SH-SY5Y (cell line): ENCODE measurements around the gene TCF25.

Experiments
- GATA2 ChIP-seq: IDR thresholded peaks from 2 replicates; pipeline ENCODE4 v1.6.1; 2011; ENCODE audit warnings: mild to moderate bottlenecking, low read depth, low read length
- GATA3 ChIP-seq: IDR thresholded peaks from 2 replicates; pipeline ENCODE4 v1.6.1; 2011; ENCODE audit warnings: low read depth, mild to moderate bottlenecking, low read length, moderate library complexity

The TCF25 gene

GRCh38 chr16:89862732-89863131 lies 10.7 kb upstream of the TCF25 start:
- TF ChIP-seq GATA2 = no peak
- no peak for TF ChIP-seq GATA3

- TF ChIP-seq GATA2 = no peak
- TF ChIP-seq GATA3 = no peak
Measured at GRCh38 chr16:89863741-89864526, 9.5 kb upstream of the TCF25 start.

GRCh38 chr16:89864527-89864820 lies 8.9 kb upstream of the TCF25 start:
- TF ChIP-seq GATA2 (no peak), GATA3 (no peak)

- TF ChIP-seq GATA2 (no peak), GATA3 (no peak)
Measured at GRCh38 chr16:89867918-89868317, 5.5 kb upstream of the TCF25 start.

GRCh38 chr16:89869911-89870310 lies 3.5 kb upstream of the TCF25 start:
- TF ChIP-seq GATA3 (no peak), GATA2 (no peak)

GRCh38 chr16:89870440-89870839 lies 3.0 kb upstream of the TCF25 start:
- TF ChIP-seq GATA2 = no peak
- no peak for TF ChIP-seq GATA3

GRCh38 chr16:89871895-89872294 lies 1.5 kb upstream of the TCF25 start:
- no peak for TF ChIP-seq GATA3
- no peak for TF ChIP-seq GATA2

GRCh38 chr16:89873972-89874689 lies 739 bp downstream of the TCF25 start:
- TF ChIP-seq GATA3 = no peak
- no peak for TF ChIP-seq GATA2

- TF ChIP-seq GATA3 (no peak), GATA2 (no peak)
Measured at GRCh38 chr16:89880477-89881367, 7.3 kb downstream of the TCF25 start.

- TF ChIP-seq GATA2 = no peak
- TF ChIP-seq GATA3 = no peak
Measured at GRCh38 chr16:89881368-89881730, 8.0 kb downstream of the TCF25 start.

GRCh38 chr16:89883346-89884040 lies 10.1 kb downstream of the TCF25 start:
- no peak for TF ChIP-seq GATA2
- no peak for TF ChIP-seq GATA3

- no peak for TF ChIP-seq GATA3
- no peak for TF ChIP-seq GATA2
Measured at GRCh38 chr16:89884041-89884421, 10.6 kb downstream of the TCF25 start.

- TF ChIP-seq GATA3 = no peak
- no peak for TF ChIP-seq GATA2
Measured at GRCh38 chr16:89887243-89887642, 13.9 kb downstream of the TCF25 start.

- no peak for TF ChIP-seq GATA2
- no peak for TF ChIP-seq GATA3
Measured at GRCh38 chr16:89890200-89890599, 16.8 kb downstream of the TCF25 start.
